PC-9 (cell line): ENCODE results near the gene BARD1.

Source experiments
- EZH2 ChIP-seq: fragments of 200-600 bp; sonication (generic); IDR thresholded peaks from 2 replicates; pipeline ENCODE4 v1.8.0; 2017; ENCODE audit warnings: antibody characterized with exemption, low read depth
- TF ChIP-seq, protein P1 (sequence below): fragments of 200-600 bp; sonication (generic); conservative IDR thresholded peaks from 2 replicates; pipeline ENCODE4 v1.6.1; 2017; ENCODE audit warnings: mixed run types, antibody characterized with exemption, mild to moderate bottlenecking, moderate library complexity

DNA sequence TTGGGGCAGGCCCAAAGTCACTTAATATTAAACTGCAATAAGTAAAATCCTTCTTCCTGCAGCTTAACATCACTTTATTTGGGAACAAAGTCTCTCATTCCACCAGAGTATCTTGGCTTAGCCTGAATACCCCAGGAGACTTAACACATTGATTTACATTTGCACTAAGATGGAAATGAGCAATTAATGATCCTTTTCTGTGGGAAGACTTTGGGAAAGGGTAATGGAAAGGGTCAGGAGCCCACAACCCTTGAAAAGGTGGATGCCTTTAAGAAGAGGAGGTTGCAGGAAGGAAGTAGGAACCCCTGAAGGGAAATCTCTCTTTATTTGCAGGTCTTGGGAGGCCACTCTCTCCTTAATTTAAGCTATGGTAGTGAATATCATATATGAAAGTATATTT lies 28.0 kb upstream of the BARD1 start:
- TF ChIP-seq, protein P1, sequence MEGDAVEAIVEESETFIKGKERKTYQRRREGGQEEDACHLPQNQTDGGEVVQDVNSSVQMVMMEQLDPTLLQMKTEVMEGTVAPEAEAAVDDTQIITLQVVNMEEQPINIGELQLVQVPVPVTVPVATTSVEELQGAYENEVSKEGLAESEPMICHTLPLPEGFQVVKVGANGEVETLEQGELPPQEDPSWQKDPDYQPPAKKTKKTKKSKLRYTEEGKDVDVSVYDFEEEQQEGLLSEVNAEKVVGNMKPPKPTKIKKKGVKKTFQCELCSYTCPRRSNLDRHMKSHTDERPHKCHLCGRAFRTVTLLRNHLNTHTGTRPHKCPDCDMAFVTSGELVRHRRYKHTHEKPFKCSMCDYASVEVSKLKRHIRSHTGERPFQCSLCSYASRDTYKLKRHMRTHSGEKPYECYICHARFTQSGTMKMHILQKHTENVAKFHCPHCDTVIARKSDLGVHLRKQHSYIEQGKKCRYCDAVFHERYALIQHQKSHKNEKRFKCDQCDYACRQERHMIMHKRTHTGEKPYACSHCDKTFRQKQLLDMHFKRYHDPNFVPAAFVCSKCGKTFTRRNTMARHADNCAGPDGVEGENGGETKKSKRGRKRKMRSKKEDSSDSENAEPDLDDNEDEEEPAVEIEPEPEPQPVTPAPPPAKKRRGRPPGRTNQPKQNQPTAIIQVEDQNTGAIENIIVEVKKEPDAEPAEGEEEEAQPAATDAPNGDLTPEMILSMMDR: no peak
- no peak for TF ChIP-seq EZH2
